Panc1 (cell line): ENCODE results near the gene P2RY2. TPM values are rescaled to one million over a fixed set of nuclear protein-coding genes. Genes with fewer than 3 reads are reported as not detected.

Experiments used
- ATAC-seq: fragments of 200-7000 bp; cut with Tn5 transposase; 2 replicates; pipeline ENCODE4 v1.9.1; 2020; ENCODE audit warnings: mild to moderate bottlenecking, moderate library complexity
- BruUV-seq: library from RNA; stranded (reverse); fragments of 400-500 nt; replicated peaks from 2 replicates; lab custom pipeline; 2021; lab: Mats Ljungman, UMichigan
- CTCF ChIA-PET: fragments of 300-600 bp; sonication (Branson Sonifier 250); formaldehyde crosslinking; loops from one replicate; lab custom pipeline; 2022; ENCODE audit warnings: antibody characterized with exemption; lab: Charles Lee
- POLR2A ChIA-PET: fragments of 300-600 bp; sonication (Branson Sonifier 250); formaldehyde crosslinking; loops from one replicate; lab custom pipeline; 2022; ENCODE audit warnings: antibody characterized with exemption; lab: Charles Lee
- DNase-seq: peaks from one replicate; pipeline ENCODE4 v3.0.0-alpha.2; 2010; ENCODE audit warnings: low read depth, low spot score
- H3K27ac ChIP-seq: 2 replicates; pipeline ENCODE4 v1.5.1; 2011; ENCODE audit warnings: mild to moderate bottlenecking, low read length, inconsistent platforms
- H3K27me3 ChIP-seq: fragments of 200-500 bp; sonication (Bioruptor generic); 2 replicates; pipeline ENCODE4 v1.6.0; 2014; ENCODE audit warnings: low read length, inconsistent platforms; ENCODE audit not compliant: control insufficient read depth, insufficient read depth
- H3K36me3 ChIP-seq: fragments of 200-500 bp; sonication (Bioruptor generic); 2 replicates; pipeline ENCODE4 v1.5.1; 2014; ENCODE audit warnings: inconsistent platforms, mild to moderate bottlenecking, low read length, moderate library complexity; ENCODE audit not compliant: control insufficient read depth, insufficient read depth
- H3K4me1 ChIP-seq: 2 replicates; pipeline ENCODE4 v1.5.1; 2011; ENCODE audit warnings: inconsistent platforms, mild to moderate bottlenecking, low read length, moderate library complexity; ENCODE audit not compliant: control insufficient read depth, insufficient read depth
- H3K4me3 ChIP-seq, 2 experiments: 2 replicates each; pipeline ENCODE4 v1.5.1; 2011 to 2012; ENCODE audit warnings: low read depth in 2 of 2, low read length in 2 of 2, mild to moderate bottlenecking in 2 of 2, inconsistent platforms in 1 of 2, moderate library complexity in 1 of 2
- H3K9me3 ChIP-seq: fragments of 200-500 bp; sonication (Bioruptor generic); 2 replicates; pipeline ENCODE4 v1.5.1; 2014; ENCODE audit warnings: low read depth, mild to moderate bottlenecking, inconsistent platforms, low read length, moderate library complexity; ENCODE audit not compliant: control insufficient read depth, insufficient read depth
- POLR2AphosphoS5 ChIP-seq: IDR thresholded peaks from 2 replicates; pipeline ENCODE4 v1.6.1; 2012; ENCODE audit warnings: mild to moderate bottlenecking, low read depth, low read length, moderate library complexity
- REST ChIP-seq, 2 experiments: IDR thresholded peaks; 2 replicates each; pipeline ENCODE4 v1.6.1; 2011 to 2012; ENCODE audit warnings: low read depth in 2 of 2, control low read depth in 1 of 2, low read length in 1 of 2, mild to moderate bottlenecking in 1 of 2, moderate library complexity in 1 of 2; ENCODE audit not compliant: insufficient read depth in 1 of 2
- SIN3A ChIP-seq: IDR thresholded peaks from 2 replicates; pipeline ENCODE4 v1.6.1; 2012; ENCODE audit warnings: low read depth, mild to moderate bottlenecking, low read length, moderate library complexity, borderline replicate concordance; ENCODE audit not compliant: insufficient read depth
- TCF7L2 ChIP-seq: IDR thresholded peaks from 2 replicates; pipeline ENCODE4 v1.6.1; 2011; ENCODE audit warnings: mild to moderate bottlenecking, low read depth, low read length, inconsistent platforms
- in situ Hi-C: cut with HindIII; loops from 2 replicates; pipeline ENCODE4 v1.10.0; 2016; ENCODE audit warnings: low sequenced_read_pairs, low pct_unique_long_range_greater_than_20kb
- intact Hi-C: fragments of 100-400 bp; cut with micrococcal nuclease; formaldehyde crosslinking; loops from one replicate; pipeline ENCODE4 v1.10.0; 2022; ENCODE audit not compliant: unreplicated experiment
- total RNA-seq: library from RNA; stranded (reverse); gene quantifications from one replicate; pipeline ENCODE4 v1.2.1, GENCODE V29; 2021; ENCODE audit not compliant: unreplicated experiment
- TF ChIP-seq, protein P1 (sequence below): fragments of 450-650 bp; IDR thresholded peaks from 2 replicates; pipeline ENCODE4 v1.5.1; 2017; ENCODE audit warnings: mild to moderate bottlenecking

The P2RY2 gene
- total RNA-seq, 1 experiment from 2014 or later: 2.4 TPM

DNA sequence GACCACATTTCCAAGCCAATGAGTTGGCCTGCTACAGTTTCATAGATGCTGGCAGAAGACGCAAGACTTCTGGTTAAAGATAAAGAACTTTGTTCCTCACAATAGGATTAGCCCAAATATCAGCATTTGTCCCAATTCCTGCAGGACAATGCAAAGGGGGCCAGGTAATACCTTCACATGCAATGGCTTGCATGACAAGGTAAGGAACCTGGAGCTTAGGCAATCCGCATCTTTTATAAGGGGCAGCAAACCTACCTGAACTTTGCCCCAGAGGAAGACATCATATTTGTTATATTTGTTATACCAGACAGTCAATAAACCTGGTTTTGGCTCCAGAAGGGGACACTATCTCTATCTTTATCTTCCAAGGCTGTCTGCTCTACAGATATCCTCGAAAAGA lies 59.4 kb downstream of the P2RY2 start:
- Histone ChIP-seq H3K4me3 (no peak overlapping the region), H3K4me1 (peaks cover 1% of the 10 kb centered on the region), H3K27ac (no peak overlapping the region), H3K27me3 (no peaks in the 10 kb centered on the region), H3K9me3 (no peaks in the 10 kb centered on the region), H3K36me3 (no peaks in the 10 kb centered on the region)
- CTCF ChIA-PET: no interaction called here
- no peak for ATAC-seq
- intact Hi-C loops: no loop called here
- no peak for DNase-seq
- TF ChIP-seq TCF7L2 (no peak), REST (IDR thresholded peaks at IDR 0.05; ENCODE audit: insufficient read depth in 1 of 2, low read depth in 2 of 2, low read length in 1 of 2) (no peak), POLR2AphosphoS5 (no peak), SIN3A (no peak)
- TF ChIP-seq, protein P1, sequence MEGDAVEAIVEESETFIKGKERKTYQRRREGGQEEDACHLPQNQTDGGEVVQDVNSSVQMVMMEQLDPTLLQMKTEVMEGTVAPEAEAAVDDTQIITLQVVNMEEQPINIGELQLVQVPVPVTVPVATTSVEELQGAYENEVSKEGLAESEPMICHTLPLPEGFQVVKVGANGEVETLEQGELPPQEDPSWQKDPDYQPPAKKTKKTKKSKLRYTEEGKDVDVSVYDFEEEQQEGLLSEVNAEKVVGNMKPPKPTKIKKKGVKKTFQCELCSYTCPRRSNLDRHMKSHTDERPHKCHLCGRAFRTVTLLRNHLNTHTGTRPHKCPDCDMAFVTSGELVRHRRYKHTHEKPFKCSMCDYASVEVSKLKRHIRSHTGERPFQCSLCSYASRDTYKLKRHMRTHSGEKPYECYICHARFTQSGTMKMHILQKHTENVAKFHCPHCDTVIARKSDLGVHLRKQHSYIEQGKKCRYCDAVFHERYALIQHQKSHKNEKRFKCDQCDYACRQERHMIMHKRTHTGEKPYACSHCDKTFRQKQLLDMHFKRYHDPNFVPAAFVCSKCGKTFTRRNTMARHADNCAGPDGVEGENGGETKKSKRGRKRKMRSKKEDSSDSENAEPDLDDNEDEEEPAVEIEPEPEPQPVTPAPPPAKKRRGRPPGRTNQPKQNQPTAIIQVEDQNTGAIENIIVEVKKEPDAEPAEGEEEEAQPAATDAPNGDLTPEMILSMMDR: no peak
- in situ Hi-C loops: no loop called here
- POLR2A ChIA-PET: no interaction called here
- no TSS peak for BruUV-seq

DNA sequence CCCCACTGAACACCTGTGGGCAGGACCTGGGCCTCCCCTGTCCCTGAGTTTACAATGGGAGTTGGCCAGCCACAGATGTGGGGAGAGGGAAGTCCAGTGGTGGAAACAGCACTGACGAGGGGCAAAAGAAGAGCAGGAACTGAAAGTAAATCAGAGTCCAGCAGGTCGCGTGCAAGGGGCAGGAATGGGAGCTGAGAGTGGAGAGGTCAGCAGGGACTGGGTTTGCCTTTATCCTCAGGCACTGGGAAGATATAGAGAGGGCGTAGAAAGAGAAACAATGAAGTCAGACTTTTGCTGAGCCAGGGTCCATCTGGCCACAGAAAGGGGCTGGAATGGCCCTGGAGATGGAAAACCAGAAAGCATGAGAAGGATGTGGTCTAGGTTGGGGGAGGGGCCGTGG lies 62.5 kb downstream of the P2RY2 start:
- intact Hi-C loops (no loop called here), in situ Hi-C loops (no loop called here)
- no peaks in the 10 kb centered on the region for H3K36me3 ChIP-seq
- no peak overlapping the region for H3K4me3 ChIP-seq
- ChIA-PET POLR2A (no interaction called here), CTCF (no interaction called here)
- no TSS peak for BruUV-seq
- no peaks in the 10 kb centered on the region for H3K4me1 ChIP-seq
- no peaks in the 10 kb centered on the region for H3K9me3 ChIP-seq
- DNase-seq (no peak), ATAC-seq (no peak)
- no peak for TF ChIP-seq SIN3A
- TF ChIP-seq, protein P1: no peak
- TF ChIP-seq TCF7L2: no peak
- TF ChIP-seq POLR2AphosphoS5: no peak
- TF ChIP-seq REST (IDR thresholded peaks at IDR 0.05; ENCODE audit: insufficient read depth in 1 of 2, low read depth in 2 of 2, low read length in 1 of 2): no peak
- no peaks in the 10 kb centered on the region for H3K27me3 ChIP-seq
- H3K27ac ChIP-seq: no peak overlapping the region
